ENCODE measurements around the gene TMEM167B. TPM values are rescaled to one million over a fixed set of nuclear protein-coding genes. Genes with fewer than 3 reads are reported as not detected.

Gene TMEM167B
- total RNA-seq, 3 donors from 2014 or later (not counting 1 experiment from before 2014, with no cell fraction given): 61.2 to 73.0 (median 71.8) TPM

DNA sequence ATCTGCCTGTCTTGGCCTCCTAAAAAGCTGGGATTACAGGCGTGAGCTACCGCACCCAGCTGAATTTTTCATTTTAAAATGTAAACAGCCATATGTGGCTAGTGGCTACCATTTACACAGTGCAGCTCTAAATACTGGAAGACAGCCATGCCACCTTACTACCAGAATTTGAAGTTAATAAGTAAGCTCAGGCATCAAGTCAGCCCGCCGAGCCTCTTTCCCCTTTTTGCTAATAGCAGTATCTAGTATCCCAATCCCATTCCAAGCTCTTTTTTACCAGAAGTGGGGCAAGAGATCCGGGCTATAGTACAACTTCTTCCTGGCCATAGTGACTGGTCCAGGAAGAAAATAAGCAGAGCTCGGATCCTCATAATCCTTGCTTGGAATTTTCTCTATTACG is 29.9 kb upstream of the TMEM167B start:
- H3K36me3 ChIP-seq (ENCODE audit: control insufficient read depth, insufficient read depth, low read length): peaks cover 7% of the 10 kb centered on the region
- H3K27me3 Mint-ChIP-seq (ENCODE audit: low read depth in 2 of 2): no peaks in the 10 kb centered on the region
- no peak for DNase-seq
- H3K36me3 Mint-ChIP-seq: peaks cover 8% of the 10 kb centered on the region
- H3K9me3 ChIP-seq (ENCODE audit: control insufficient read depth, insufficient read depth, low read length): no peaks in the 10 kb centered on the region
- TF ChIP-seq, protein P1, sequence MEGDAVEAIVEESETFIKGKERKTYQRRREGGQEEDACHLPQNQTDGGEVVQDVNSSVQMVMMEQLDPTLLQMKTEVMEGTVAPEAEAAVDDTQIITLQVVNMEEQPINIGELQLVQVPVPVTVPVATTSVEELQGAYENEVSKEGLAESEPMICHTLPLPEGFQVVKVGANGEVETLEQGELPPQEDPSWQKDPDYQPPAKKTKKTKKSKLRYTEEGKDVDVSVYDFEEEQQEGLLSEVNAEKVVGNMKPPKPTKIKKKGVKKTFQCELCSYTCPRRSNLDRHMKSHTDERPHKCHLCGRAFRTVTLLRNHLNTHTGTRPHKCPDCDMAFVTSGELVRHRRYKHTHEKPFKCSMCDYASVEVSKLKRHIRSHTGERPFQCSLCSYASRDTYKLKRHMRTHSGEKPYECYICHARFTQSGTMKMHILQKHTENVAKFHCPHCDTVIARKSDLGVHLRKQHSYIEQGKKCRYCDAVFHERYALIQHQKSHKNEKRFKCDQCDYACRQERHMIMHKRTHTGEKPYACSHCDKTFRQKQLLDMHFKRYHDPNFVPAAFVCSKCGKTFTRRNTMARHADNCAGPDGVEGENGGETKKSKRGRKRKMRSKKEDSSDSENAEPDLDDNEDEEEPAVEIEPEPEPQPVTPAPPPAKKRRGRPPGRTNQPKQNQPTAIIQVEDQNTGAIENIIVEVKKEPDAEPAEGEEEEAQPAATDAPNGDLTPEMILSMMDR (IDR thresholded peaks at IDR 0.05): no peak
- intact Hi-C loops (cut with micrococcal nuclease): no loop called here
- ATAC-seq: no peak
- H3K9me3 Mint-ChIP-seq: no peaks in the 10 kb centered on the region
- no peaks in the 10 kb centered on the region for H3K4me1 ChIP-seq (ENCODE audit: control insufficient read depth, insufficient read depth, low read length)
- WGBS (ENCODE audit: insufficient coverage): 100% methylated on average over 7 of the region's 7 CpGs
- H3K4me1 Mint-ChIP-seq: no peaks in the 10 kb centered on the region
- H3K27ac ChIP-seq (ENCODE audit: low read length): no peak overlapping the region
- no peak overlapping the region for H3K4me3 ChIP-seq (ENCODE audit: low read length)
- no peak overlapping the region for H3K27ac Mint-ChIP-seq
- H3K27me3 ChIP-seq (ENCODE audit: control insufficient read depth, insufficient read depth, low read length): no peaks in the 10 kb centered on the region
- no peak overlapping the region for H3K4me3 Mint-ChIP-seq

- Mint-ChIP-seq H3K4me1 (no peaks in the 10 kb centered on the region), H3K9me3 (no peaks in the 10 kb centered on the region), H3K36me3 (peaks cover 8% of the 10 kb centered on the region), H3K27ac (no peak overlapping the region), H3K4me3 (no peak overlapping the region), H3K27me3 (ENCODE audit: low read depth in 2 of 2) (no peaks in the 10 kb centered on the region)
- H3K36me3 ChIP-seq (ENCODE audit: control insufficient read depth, insufficient read depth, low read length): peaks cover 12% of the 10 kb centered on the region
- intact Hi-C loops (cut with micrococcal nuclease): no loop called here
- ATAC-seq (no peak), DNase-seq (no peak)
- H3K9me3 ChIP-seq (ENCODE audit: control insufficient read depth, insufficient read depth, low read length): no peaks in the 10 kb centered on the region
- no peaks in the 10 kb centered on the region for H3K4me1 ChIP-seq (ENCODE audit: control insufficient read depth, insufficient read depth, low read length)
- H3K27me3 ChIP-seq (ENCODE audit: control insufficient read depth, insufficient read depth, low read length): no peaks in the 10 kb centered on the region
- TF ChIP-seq, protein P1 (IDR thresholded peaks at IDR 0.05): no peak
- WGBS (ENCODE audit: insufficient coverage): 97% methylated on average over 3 of the region's 4 CpGs
- no peak overlapping the region for H3K4me3 ChIP-seq (ENCODE audit: low read length)
- H3K27ac ChIP-seq (ENCODE audit: low read length): no peak overlapping the region
Measured at GRCh38 chr1:109061183-109061582, 29.4 kb upstream of the TMEM167B start.

DNA sequence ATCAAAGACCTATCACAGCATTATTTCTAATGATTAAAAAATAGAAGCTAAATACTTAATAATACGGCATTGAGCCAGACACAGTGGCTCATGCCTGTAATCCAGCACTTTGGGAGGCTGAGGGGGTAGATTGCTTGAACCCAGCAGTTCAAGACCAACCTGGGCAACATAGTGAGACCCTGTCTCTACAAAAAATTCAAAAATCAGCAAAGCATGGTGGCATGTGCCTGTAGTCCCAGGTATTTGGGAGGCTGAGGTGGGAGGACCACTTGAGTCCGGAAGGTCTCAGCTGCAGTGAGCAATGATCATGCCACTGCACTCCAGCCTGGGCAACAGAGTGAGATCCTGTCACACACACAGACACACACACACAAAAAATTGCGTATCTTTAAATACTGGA is 25.4 kb upstream of the TMEM167B start:
- Mint-ChIP-seq H3K4me1 (no peaks in the 10 kb centered on the region), H3K36me3 (peaks cover 8% of the 10 kb centered on the region), H3K9me3 (no peaks in the 10 kb centered on the region), H3K27ac (no peak overlapping the region), H3K4me3 (no peak overlapping the region), H3K27me3 (ENCODE audit: low read depth in 2 of 2) (no peaks in the 10 kb centered on the region)
- H3K4me3 ChIP-seq (ENCODE audit: low read length): no peak overlapping the region
- no peaks in the 10 kb centered on the region for H3K27me3 ChIP-seq (ENCODE audit: control insufficient read depth, insufficient read depth, low read length)
- WGBS (ENCODE audit: insufficient coverage): 100% methylated on average over 1 of the region's 3 CpGs
- no peak for DNase-seq
- intact Hi-C loops (cut with micrococcal nuclease): no loop called here
- no peak overlapping the region for H3K27ac ChIP-seq (ENCODE audit: low read length)
- H3K9me3 ChIP-seq (ENCODE audit: control insufficient read depth, insufficient read depth, low read length): no peaks in the 10 kb centered on the region
- H3K4me1 ChIP-seq (ENCODE audit: control insufficient read depth, insufficient read depth, low read length): no peaks in the 10 kb centered on the region
- TF ChIP-seq, protein P1 (IDR thresholded peaks at IDR 0.05): no peak
- peaks cover 20% of the 10 kb centered on the region for H3K36me3 ChIP-seq (ENCODE audit: control insufficient read depth, insufficient read depth, low read length)
- ATAC-seq: no peak

- H3K9me3 ChIP-seq (ENCODE audit: control insufficient read depth, insufficient read depth, low read length): no peaks in the 10 kb centered on the region
- no peak overlapping the region for H3K27ac ChIP-seq (ENCODE audit: low read length)
- Mint-ChIP-seq H3K4me1 (peaks cover 0 to 4% of the 10 kb centered on the region in 2 donors), H3K27ac (no peak overlapping the region), H3K27me3 (ENCODE audit: low read depth in 2 of 2) (no peaks in the 10 kb centered on the region), H3K36me3 (peaks cover 8% of the 10 kb centered on the region), H3K9me3 (no peaks in the 10 kb centered on the region), H3K4me3 (no peak overlapping the region)
- TF ChIP-seq, protein P1 (IDR thresholded peaks at IDR 0.05): no peak
- WGBS (ENCODE audit: insufficient coverage): 89% methylated on average over 6 of the region's 8 CpGs
- ATAC-seq: no peak
- no peak for DNase-seq
- intact Hi-C loops (cut with micrococcal nuclease): no loop called here
- H3K4me1 ChIP-seq (ENCODE audit: control insufficient read depth, insufficient read depth, low read length): no peaks in the 10 kb centered on the region
- no peaks in the 10 kb centered on the region for H3K27me3 ChIP-seq (ENCODE audit: control insufficient read depth, insufficient read depth, low read length)
- H3K36me3 ChIP-seq (ENCODE audit: control insufficient read depth, insufficient read depth, low read length): peaks cover 20% of the 10 kb centered on the region
- H3K4me3 ChIP-seq (ENCODE audit: low read length): no peak overlapping the region
Measured at GRCh38 chr1:109067883-109068282, 22.7 kb upstream of the TMEM167B start.
